GM12878 (cell line): ENCODE data around the gene COL4A4. TPM values are rescaled to one million over a fixed set of nuclear protein-coding genes. Genes with fewer than 3 reads are reported as not detected.

Source experiments
- CHD1 ChIP-seq: IDR thresholded peaks from 2 replicates; pipeline ENCODE4 v1.6.1; 2012; ENCODE audit warnings: low read depth, low read length, improper control_type of control experiment
- LARP7 ChIP-seq: fragments of 450-650 bp; IDR thresholded peaks from 2 replicates; pipeline ENCODE4 v1.6.1; 2017; ENCODE audit warnings: mild to moderate bottlenecking
- RAD21 ChIP-seq: IDR thresholded peaks from 2 replicates; pipeline ENCODE4 v1.6.1; 2011; ENCODE audit warnings: mild to moderate bottlenecking, low read depth, low read length, moderate library complexity; ENCODE audit not compliant: insufficient read depth
- SRF ChIP-seq, 2 experiments: IDR thresholded peaks; 2 replicates each; pipeline ENCODE4 v1.6.1; 2011; ENCODE audit warnings: low read depth in 2 of 2, low read length in 2 of 2, mild to moderate bottlenecking in 1 of 2, moderate library complexity in 1 of 2
- polyA plus RNA-seq, 11 experiments: library from polyadenylated mRNA; depleted of rRNA in 4 of 11; unstranded in 6 of 11; stranded (reverse) in 5 of 11; fragments of >200 nt; fragmentation: Nextera tagmentation in 4 of 11; fragmentation: Illumina TruSeq in 1 of 11; extraction: Ambion mirVana in 4 of 11; extraction: Trizol in 1 of 11; gene quantifications; 1 replicate in 1 of 11; 2 replicates in 10 of 11; pipeline versions ENCODE4 v1.2.1 to v1.2.3, GENCODE V29; 2011 to 2016; ENCODE audit warnings: inconsistent platforms in 2 of 11, missing spikeins in 2 of 11, low read depth in 1 of 11
- total RNA-seq, 4 experiments: library from RNA; depleted of rRNA in 3 of 4; stranded (reverse); fragments of >200 nt in 3 of 4; fragmentation: Illumina TruSeq in 1 of 4; extraction: Trizol in 1 of 4; gene quantifications; 2 replicates each; pipeline versions ENCODE4 v1.2.1 to v1.2.3, GENCODE V29; 2013 to 2021
- TF ChIP-seq, protein P1 (sequence below): fragments of 450-650 bp; IDR thresholded peaks from 2 replicates; pipeline ENCODE4 v1.6.1; 2017; ENCODE audit warnings: mild to moderate bottlenecking, moderate library complexity
- TF ChIP-seq, protein P2 (sequence below): fragments of 450-650 bp; formaldehyde crosslinking; IDR thresholded peaks from 2 replicates; pipeline ENCODE4 v1.5.0; 2022; ENCODE audit warnings: mild to moderate bottlenecking, missing genetic modification characterization
- TF ChIP-seq, protein P3 (sequence below): fragments of 450-650 bp; conservative IDR thresholded peaks from 2 replicates; pipeline ENCODE4 v1.6.1; 2017; ENCODE audit warnings: mild to moderate bottlenecking, moderate library complexity
- TF ChIP-seq, protein P4 (sequence below): fragments of 450-650 bp; IDR thresholded peaks from 2 replicates; pipeline ENCODE4 v1.6.1; 2017; ENCODE audit warnings: mild to moderate bottlenecking, low read depth, inconsistent platforms; ENCODE audit not compliant: poor library complexity, severe bottlenecking

Gene COL4A4
- total and polyA plus RNA-seq, 10 of the 15 experiments (the other 5 are each of a cell fraction or from before 2014, with no cell fraction given) = 0.19 to 4.0 (median 2.1) TPM

DNA sequence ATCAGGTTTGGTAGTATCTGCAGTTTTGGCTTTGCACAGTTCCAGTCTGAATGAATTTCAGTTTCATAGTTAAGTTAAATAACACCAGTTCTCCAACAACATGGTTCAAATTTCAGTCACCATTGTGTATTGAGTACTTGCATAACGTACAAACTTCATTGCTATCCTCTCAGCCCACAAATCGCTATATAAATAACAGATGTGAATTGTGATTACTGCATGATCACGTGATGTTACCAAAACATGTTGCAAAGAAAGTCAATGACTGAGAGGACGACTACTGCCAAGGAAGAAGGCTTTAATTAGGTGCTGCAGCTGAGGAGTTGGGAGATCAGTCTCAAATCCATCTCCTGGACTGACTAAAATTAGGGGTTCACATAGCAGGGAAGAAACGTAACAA, 48.2 kb downstream of the COL4A4 start (continued):
- TF ChIP-seq, protein P1, sequence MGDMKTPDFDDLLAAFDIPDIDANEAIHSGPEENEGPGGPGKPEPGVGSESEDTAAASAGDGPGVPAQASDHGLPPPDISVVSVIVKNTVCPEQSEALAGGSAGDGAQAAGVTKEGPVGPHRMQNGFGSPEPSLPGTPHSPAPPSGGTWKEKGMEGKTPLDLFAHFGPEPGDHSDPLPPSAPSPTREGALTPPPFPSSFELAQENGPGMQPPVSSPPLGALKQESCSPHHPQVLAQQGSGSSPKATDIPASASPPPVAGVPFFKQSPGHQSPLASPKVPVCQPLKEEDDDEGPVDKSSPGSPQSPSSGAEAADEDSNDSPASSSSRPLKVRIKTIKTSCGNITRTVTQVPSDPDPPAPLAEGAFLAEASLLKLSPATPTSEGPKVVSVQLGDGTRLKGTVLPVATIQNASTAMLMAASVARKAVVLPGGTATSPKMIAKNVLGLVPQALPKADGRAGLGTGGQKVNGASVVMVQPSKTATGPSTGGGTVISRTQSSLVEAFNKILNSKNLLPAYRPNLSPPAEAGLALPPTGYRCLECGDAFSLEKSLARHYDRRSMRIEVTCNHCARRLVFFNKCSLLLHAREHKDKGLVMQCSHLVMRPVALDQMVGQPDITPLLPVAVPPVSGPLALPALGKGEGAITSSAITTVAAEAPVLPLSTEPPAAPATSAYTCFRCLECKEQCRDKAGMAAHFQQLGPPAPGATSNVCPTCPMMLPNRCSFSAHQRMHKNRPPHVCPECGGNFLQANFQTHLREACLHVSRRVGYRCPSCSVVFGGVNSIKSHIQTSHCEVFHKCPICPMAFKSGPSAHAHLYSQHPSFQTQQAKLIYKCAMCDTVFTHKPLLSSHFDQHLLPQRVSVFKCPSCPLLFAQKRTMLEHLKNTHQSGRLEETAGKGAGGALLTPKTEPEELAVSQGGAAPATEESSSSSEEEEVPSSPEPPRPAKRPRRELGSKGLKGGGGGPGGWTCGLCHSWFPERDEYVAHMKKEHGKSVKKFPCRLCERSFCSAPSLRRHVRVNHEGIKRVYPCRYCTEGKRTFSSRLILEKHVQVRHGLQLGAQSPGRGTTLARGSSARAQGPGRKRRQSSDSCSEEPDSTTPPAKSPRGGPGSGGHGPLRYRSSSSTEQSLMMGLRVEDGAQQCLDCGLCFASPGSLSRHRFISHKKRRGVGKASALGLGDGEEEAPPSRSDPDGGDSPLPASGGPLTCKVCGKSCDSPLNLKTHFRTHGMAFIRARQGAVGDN = no peak
- TF ChIP-seq, protein P2, sequence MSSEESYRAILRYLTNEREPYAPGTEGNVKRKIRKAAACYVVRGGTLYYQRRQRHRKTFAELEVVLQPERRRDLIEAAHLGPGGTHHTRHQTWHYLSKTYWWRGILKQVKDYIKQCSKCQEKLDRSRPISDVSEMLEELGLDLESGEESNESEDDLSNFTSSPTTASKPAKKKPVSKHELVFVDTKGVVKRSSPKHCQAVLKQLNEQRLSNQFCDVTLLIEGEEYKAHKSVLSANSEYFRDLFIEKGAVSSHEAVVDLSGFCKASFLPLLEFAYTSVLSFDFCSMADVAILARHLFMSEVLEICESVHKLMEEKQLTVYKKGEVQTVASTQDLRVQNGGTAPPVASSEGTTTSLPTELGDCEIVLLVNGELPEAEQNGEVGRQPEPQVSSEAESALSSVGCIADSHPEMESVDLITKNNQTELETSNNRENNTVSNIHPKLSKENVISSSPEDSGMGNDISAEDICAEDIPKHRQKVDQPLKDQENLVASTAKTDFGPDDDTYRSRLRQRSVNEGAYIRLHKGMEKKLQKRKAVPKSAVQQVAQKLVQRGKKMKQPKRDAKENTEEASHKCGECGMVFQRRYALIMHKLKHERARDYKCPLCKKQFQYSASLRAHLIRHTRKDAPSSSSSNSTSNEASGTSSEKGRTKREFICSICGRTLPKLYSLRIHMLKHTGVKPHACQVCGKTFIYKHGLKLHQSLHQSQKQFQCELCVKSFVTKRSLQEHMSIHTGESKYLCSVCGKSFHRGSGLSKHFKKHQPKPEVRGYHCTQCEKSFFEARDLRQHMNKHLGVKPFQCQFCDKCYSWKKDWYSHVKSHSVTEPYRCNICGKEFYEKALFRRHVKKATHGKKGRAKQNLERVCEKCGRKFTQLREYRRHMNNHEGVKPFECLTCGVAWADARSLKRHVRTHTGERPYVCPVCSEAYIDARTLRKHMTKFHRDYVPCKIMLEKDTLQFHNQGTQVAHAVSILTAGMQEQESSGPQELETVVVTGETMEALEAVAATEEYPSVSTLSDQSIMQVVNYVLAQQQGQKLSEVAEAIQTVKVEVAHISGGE = no peak
- TF ChIP-seq RAD21 (no peak), LARP7 (no peak), SRF (IDR thresholded peaks at IDR 0.05; ENCODE audit: low read depth in 2 of 2, low read length in 2 of 2) (no peak), CHD1 (no peak)
- TF ChIP-seq, protein P3, sequence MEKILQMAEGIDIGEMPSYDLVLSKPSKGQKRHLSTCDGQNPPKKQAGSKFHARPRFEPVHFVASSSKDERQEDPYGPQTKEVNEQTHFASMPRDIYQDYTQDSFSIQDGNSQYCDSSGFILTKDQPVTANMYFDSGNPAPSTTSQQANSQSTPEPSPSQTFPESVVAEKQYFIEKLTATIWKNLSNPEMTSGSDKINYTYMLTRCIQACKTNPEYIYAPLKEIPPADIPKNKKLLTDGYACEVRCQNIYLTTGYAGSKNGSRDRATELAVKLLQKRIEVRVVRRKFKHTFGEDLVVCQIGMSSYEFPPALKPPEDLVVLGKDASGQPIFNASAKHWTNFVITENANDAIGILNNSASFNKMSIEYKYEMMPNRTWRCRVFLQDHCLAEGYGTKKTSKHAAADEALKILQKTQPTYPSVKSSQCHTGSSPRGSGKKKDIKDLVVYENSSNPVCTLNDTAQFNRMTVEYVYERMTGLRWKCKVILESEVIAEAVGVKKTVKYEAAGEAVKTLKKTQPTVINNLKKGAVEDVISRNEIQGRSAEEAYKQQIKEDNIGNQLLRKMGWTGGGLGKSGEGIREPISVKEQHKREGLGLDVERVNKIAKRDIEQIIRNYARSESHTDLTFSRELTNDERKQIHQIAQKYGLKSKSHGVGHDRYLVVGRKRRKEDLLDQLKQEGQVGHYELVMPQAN = no peak
- TF ChIP-seq, protein P4, sequence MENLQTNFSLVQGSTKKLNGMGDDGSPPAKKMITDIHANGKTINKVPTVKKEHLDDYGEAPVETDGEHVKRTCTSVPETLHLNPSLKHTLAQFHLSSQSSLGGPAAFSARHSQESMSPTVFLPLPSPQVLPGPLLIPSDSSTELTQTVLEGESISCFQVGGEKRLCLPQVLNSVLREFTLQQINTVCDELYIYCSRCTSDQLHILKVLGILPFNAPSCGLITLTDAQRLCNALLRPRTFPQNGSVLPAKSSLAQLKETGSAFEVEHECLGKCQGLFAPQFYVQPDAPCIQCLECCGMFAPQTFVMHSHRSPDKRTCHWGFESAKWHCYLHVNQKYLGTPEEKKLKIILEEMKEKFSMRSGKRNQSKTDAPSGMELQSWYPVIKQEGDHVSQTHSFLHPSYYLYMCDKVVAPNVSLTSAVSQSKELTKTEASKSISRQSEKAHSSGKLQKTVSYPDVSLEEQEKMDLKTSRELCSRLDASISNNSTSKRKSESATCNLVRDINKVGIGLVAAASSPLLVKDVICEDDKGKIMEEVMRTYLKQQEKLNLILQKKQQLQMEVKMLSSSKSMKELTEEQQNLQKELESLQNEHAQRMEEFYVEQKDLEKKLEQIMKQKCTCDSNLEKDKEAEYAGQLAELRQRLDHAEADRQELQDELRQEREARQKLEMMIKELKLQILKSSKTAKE = no peak
